MCF 10A (cell line): Measurements from ENCODE around the gene CASP5. TPM values are rescaled to one million over a fixed set of nuclear protein-coding genes. Genes with fewer than 3 reads are reported as not detected.

Experiments used
- BruUV-seq: library from RNA; stranded (reverse); fragments of 400-500 nt; replicated peaks from 2 replicates; lab custom pipeline; 2021; lab: Mats Ljungman, UMichigan
- CTCF ChIA-PET: fragments of 300-600 bp; sonication (Branson Sonifier 250); formaldehyde crosslinking; extraction: SDS; loops from one replicate; lab custom pipeline; 2021; ENCODE audit warnings: antibody characterized with exemption, inconsistent platforms; lab: Yijun Ruan, JAX
- POLR2A ChIA-PET: fragments of 300-600, 350-650 bp; sonication (Branson Sonifier 250); formaldehyde crosslinking; extraction: SDS; loops from one replicate; lab custom pipeline; 2020; ENCODE audit warnings: antibody characterized with exemption, inconsistent platforms; lab: Yijun Ruan, JAX
- DNase-seq: peaks from one replicate; pipeline ENCODE4 v3.0.0-alpha.2; 2018; ENCODE audit not compliant: unreplicated experiment
- H3K27ac Mint-ChIP-seq: one replicate; pipeline ENCODE4 v1.8.0; 2022; ENCODE audit warnings: mild to moderate bottlenecking, low read depth, mixed read lengths; ENCODE audit not compliant: unreplicated experiment
- H3K27me3 Mint-ChIP-seq: one replicate; pipeline ENCODE4 v1.8.0; 2022; ENCODE audit warnings: mixed read lengths; ENCODE audit not compliant: insufficient read depth, unreplicated experiment
- H3K36me3 Mint-ChIP-seq: one replicate; pipeline ENCODE4 v1.8.0; 2022; ENCODE audit warnings: mild to moderate bottlenecking, moderate library complexity, mixed read lengths; ENCODE audit not compliant: insufficient read depth, unreplicated experiment
- H3K4me1 Mint-ChIP-seq: one replicate; pipeline ENCODE4 v1.8.0; 2022; ENCODE audit warnings: mixed read lengths; ENCODE audit not compliant: insufficient read depth, unreplicated experiment
- H3K4me3 Mint-ChIP-seq: one replicate; pipeline ENCODE4 v1.8.0; 2022; ENCODE audit warnings: mild to moderate bottlenecking, moderate library complexity, mixed read lengths; ENCODE audit not compliant: unreplicated experiment
- H3K9me3 Mint-ChIP-seq: one replicate; pipeline ENCODE4 v1.8.0; 2022; ENCODE audit warnings: mixed read lengths; ENCODE audit not compliant: unreplicated experiment
- intact Hi-C: fragments of 100-400 bp; cut with micrococcal nuclease; formaldehyde crosslinking; loops from 2 replicates; pipeline ENCODE4 v1.14.1; 2022
- total RNA-seq: library from RNA; stranded (reverse); gene quantifications from 2 replicates; pipeline ENCODE4 v1.2.3, GENCODE V29; 2022
- TF ChIP-seq, protein P1 (sequence below): fragments of 200-600 bp; IDR thresholded peaks from one replicate; pipeline ENCODE4 v1.8.0; 2022; ENCODE audit warnings: antibody characterized with exemption, mild to moderate bottlenecking; ENCODE audit not compliant: unreplicated experiment

The CASP5 gene
- total RNA-seq, 1 experiment from 2014 or later, result not detected

DNA sequence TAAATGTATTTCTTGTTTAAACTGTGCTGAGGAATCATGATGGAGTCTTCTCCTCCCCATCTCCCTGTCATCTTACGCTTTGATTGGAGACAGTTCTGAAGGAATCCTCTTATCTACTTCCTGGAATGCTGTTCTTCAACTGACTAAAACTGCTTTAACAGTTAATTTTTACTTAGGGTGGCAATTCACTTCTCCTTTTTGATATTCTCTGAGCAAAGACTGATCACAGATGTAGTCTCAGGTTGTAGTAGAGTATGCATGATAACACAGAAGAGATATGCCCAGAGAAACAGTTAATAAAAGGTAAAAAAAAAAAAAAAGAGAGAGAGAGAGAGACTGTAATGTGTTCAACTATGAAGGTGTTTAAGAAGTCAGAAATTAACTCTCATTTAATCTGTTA is 1.4 kb upstream of the CASP5 start:
- no peaks in the 10 kb centered on the region for H3K9me3 Mint-ChIP-seq
- POLR2A ChIA-PET, result no interaction called here
- no peaks in the 10 kb centered on the region for H3K27me3 Mint-ChIP-seq
- H3K27ac Mint-ChIP-seq, result no peak overlapping the region
- BruUV-seq, result no TSS peak
- no peak for DNase-seq
- intact Hi-C loops, result no loop called here
- TF ChIP-seq, protein P1, sequence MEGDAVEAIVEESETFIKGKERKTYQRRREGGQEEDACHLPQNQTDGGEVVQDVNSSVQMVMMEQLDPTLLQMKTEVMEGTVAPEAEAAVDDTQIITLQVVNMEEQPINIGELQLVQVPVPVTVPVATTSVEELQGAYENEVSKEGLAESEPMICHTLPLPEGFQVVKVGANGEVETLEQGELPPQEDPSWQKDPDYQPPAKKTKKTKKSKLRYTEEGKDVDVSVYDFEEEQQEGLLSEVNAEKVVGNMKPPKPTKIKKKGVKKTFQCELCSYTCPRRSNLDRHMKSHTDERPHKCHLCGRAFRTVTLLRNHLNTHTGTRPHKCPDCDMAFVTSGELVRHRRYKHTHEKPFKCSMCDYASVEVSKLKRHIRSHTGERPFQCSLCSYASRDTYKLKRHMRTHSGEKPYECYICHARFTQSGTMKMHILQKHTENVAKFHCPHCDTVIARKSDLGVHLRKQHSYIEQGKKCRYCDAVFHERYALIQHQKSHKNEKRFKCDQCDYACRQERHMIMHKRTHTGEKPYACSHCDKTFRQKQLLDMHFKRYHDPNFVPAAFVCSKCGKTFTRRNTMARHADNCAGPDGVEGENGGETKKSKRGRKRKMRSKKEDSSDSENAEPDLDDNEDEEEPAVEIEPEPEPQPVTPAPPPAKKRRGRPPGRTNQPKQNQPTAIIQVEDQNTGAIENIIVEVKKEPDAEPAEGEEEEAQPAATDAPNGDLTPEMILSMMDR, result no peak
- H3K36me3 Mint-ChIP-seq, result peaks cover 40% of the 10 kb centered on the region
- no peaks in the 10 kb centered on the region for H3K4me1 Mint-ChIP-seq
- CTCF ChIA-PET, result interaction anchor here (0.7 kb wide), 1 partner anchor 7 kb away, joined by 4 read pairs; no protein-coding TSS in a partner anchor
- no peak overlapping the region for H3K4me3 Mint-ChIP-seq

DNA sequence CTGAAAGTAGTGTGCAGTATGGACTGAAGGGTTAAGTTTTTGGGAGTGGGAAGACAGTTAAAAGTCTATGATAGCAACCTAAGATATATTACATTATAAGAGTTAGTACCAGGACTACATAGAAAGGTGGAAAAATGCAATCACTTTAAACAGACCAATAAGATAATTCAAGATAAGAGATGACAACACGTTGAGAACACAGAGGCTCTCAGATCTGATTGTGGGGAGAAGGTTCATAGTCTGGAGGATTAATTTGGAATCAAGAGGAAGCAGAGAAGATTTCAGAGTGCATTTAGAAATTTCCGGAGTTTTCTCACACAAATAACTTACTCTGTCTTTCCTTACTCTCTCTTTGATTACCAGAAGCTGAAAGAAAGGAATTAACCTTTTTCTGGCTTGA is 441 bp downstream of the CASP5 start:
- POLR2A ChIA-PET, result interaction anchor here (0.5 to 1.2 kb wide), 4 partner anchors 13 to 840 kb away, joined by 3 to 4 read pairs (median 4); no protein-coding TSS in a partner anchor
- H3K36me3 Mint-ChIP-seq, result peaks cover 28% of the 10 kb centered on the region
- no peaks in the 10 kb centered on the region for H3K4me1 Mint-ChIP-seq
- BruUV-seq, result no TSS peak
- no peak overlapping the region for H3K27ac Mint-ChIP-seq
- no peaks in the 10 kb centered on the region for H3K27me3 Mint-ChIP-seq
- DNase-seq, result no peak
- CTCF ChIA-PET, result no interaction called here
- no peak overlapping the region for H3K4me3 Mint-ChIP-seq
- TF ChIP-seq, protein P1, result no peak
- H3K9me3 Mint-ChIP-seq, result no peaks in the 10 kb centered on the region
- intact Hi-C loops, result no loop called here

DNA sequence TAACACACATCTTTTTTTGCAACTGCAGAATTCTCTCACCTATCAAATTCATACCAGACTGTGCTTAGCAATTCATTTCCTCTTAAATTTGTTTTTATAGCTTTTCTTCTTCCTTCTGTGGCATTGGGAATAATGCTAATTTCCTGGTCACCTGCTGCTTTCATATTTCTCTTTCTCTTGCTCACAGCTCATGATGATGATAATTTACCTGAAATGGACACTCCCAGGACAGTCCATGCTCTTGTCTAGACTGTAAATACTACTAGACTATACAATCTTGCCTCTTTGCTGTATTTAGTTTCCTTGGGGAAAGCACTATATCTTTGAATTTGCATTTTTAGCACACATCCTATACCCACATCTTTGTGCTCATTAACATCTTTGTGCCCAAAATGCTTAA is 15.5 kb downstream of the CASP5 start:
- no TSS peak for BruUV-seq
- H3K4me1 Mint-ChIP-seq, result no peaks in the 10 kb centered on the region
- intact Hi-C loops, result no loop called here
- no peaks in the 10 kb centered on the region for H3K9me3 Mint-ChIP-seq
- POLR2A ChIA-PET, result interaction anchor here (0.7 kb wide), 1 partner anchor 18 kb away, joined by 3 read pairs; no protein-coding TSS in a partner anchor
- H3K4me3 Mint-ChIP-seq, result no peak overlapping the region
- CTCF ChIA-PET, result no interaction called here
- no peak overlapping the region for H3K27ac Mint-ChIP-seq
- no peak for DNase-seq
- H3K36me3 Mint-ChIP-seq, result no peaks in the 10 kb centered on the region
- no peaks in the 10 kb centered on the region for H3K27me3 Mint-ChIP-seq
- TF ChIP-seq, protein P1, result no peak

DNA sequence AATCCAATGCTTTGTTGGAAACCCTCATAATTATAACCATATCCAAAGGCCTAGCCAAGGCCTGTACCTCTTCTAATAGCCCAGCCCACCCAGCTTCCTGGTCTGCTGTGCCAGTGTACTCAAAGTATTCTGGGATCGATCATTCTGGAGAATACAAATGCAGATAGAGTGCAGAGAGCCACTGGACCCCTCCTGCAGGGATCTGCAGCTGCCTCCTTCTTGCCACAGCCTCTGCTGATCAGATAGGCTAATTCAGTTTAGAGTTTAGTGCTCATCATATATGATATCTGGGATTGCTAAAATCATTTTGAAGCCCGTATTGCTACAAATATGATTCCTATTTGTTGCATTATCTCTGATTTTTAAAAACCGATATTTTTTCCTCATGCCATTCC is 17.5 kb downstream of the CASP5 start:
- Mint-ChIP-seq H3K9me3 (peaks cover 6% of the 10 kb centered on the region), H3K27me3 (no peaks in the 10 kb centered on the region), H3K4me3 (no peak overlapping the region), H3K27ac (no peak overlapping the region), H3K4me1 (no peaks in the 10 kb centered on the region), H3K36me3 (no peaks in the 10 kb centered on the region)
- CTCF ChIA-PET, result interaction anchor here (0.7 kb wide), 1 partner anchor 15 kb away, joined by 3 read pairs; no protein-coding TSS in a partner anchor
- no TSS peak for BruUV-seq
- intact Hi-C loops, result no loop called here
- POLR2A ChIA-PET, result no interaction called here
- TF ChIP-seq, protein P1, result no peak
- no peak for DNase-seq
